HCT116 (cell line): ENCODE data around the gene PLEKHG1. TPM values are rescaled to one million over a fixed set of nuclear protein-coding genes. Genes with fewer than 3 reads are reported as not detected.

Source experiments
- ATAC-seq: fragments of 200-7000 bp; cut with Tn5 transposase; 2 replicates; pipeline ENCODE4 v1.9.1; 2020; ENCODE audit warnings: mild to moderate bottlenecking, moderate library complexity
- BruUV-seq: library from RNA; stranded (reverse); fragments of 400-500 nt; replicated peaks from 2 replicates; lab custom pipeline; 2021; lab: Mats Ljungman, UMichigan
- CTCF ChIA-PET: fragments of 300-600 bp; sonication (Branson Sonifier 250); formaldehyde crosslinking; loops from one replicate; lab custom pipeline; 2021; ENCODE audit warnings: antibody characterized with exemption; lab: Charles Lee
- POLR2A ChIA-PET: fragments of 300-600, 350-600 bp; sonication (Branson Sonifier 250); formaldehyde crosslinking; loops from one replicate; lab custom pipeline; 2021; ENCODE audit warnings: antibody characterized with exemption; lab: Charles Lee
- RAD21 ChIA-PET, 2 experiments: fragments of 300-600 bp; sonication (Branson Sonifier 250); formaldehyde crosslinking; loops; one replicate each; lab custom pipeline; 2023; ENCODE audit warnings: low total read pairs in 2 of 2; ENCODE audit not compliant: uncharacterized antibody in 2 of 2, unreplicated experiment in 2 of 2, low non-redundant PET in 1 of 2; lab: Charles Lee
- DNase-seq: peaks from one replicate; pipeline ENCODE4 v3.0.0-alpha.2; 2010; ENCODE audit warnings: low read depth, low spot score
- H2AFZ ChIP-seq: fragments of 200-600 bp; shearing (Covaris generic), sonication (generic); 2 replicates; pipeline ENCODE4 v1.6.1; 2017; ENCODE audit warnings: low read depth, mixed run types, mixed read lengths, antibody characterized with exemption, low read length; ENCODE audit not compliant: poor library complexity, severe bottlenecking
- H3K27ac ChIP-seq: 2 replicates; pipeline ENCODE4 v1.5.1; 2012; ENCODE audit warnings: low read depth, low read length
- H3K27me3 ChIP-seq: fragments of 200-600 bp; sonication (generic); 2 replicates; pipeline ENCODE4 v1.6.1; 2016; ENCODE audit warnings: mixed run types, low read length, mixed read lengths; ENCODE audit not compliant: insufficient read depth
- H3K36me3 ChIP-seq, 2 experiments: fragments of 200-500 bp in 1 of 2; fragments of 200-600 bp in 1 of 2; sonication (Bioruptor generic) in 1 of 2; sonication (generic) in 1 of 2; 2 replicates each; pipeline versions ENCODE4 v1.5.1 to v1.6.1; 2014 to 2016; ENCODE audit warnings: low read length in 2 of 2, inconsistent platforms in 1 of 2, mixed read lengths in 1 of 2, mixed run types in 1 of 2; ENCODE audit not compliant: insufficient read depth in 2 of 2, control insufficient read depth in 1 of 2
- H3K4me1 ChIP-seq, 2 experiments: fragments of 200-600 bp in 1 of 2; sonication (generic) in 1 of 2; 2 replicates each; pipeline versions ENCODE4 v1.5.1 to v1.6.1; 2012 to 2017; ENCODE audit warnings: low read length in 2 of 2, inconsistent platforms in 1 of 2, mild to moderate bottlenecking in 1 of 2, mixed read lengths in 1 of 2, mixed run types in 1 of 2, moderate library complexity in 1 of 2; ENCODE audit not compliant: insufficient read depth in 2 of 2, control insufficient read depth in 1 of 2
- H3K4me2 ChIP-seq: fragments of 200-600 bp; sonication (generic); 2 replicates; pipeline ENCODE4 v1.6.1; 2017; ENCODE audit warnings: mixed run types, low read length, mixed read lengths
- H3K4me3 ChIP-seq, 2 experiments: fragments of 200-600 bp in 1 of 2; sonication (generic) in 1 of 2; replicated peaks in 1 of 2; 2 replicates each; pipeline ENCODE4 v1.5.1; 2011 to 2016; ENCODE audit warnings: low read length in 2 of 2, control low read depth in 1 of 2, low read depth in 1 of 2, mild to moderate bottlenecking in 1 of 2, mixed read lengths in 1 of 2, mixed run types in 1 of 2
- H3K79me2 ChIP-seq: fragments of 200-600 bp; sonication (generic); 2 replicates; pipeline ENCODE4 v1.6.1; 2017; ENCODE audit warnings: mild to moderate bottlenecking, mixed run types, low read length, moderate library complexity, mixed read lengths; ENCODE audit not compliant: insufficient read depth
- H3K9ac ChIP-seq: fragments of 200-600 bp; sonication (generic); 2 replicates; pipeline ENCODE4 v1.6.1; 2016; ENCODE audit warnings: low read length, mixed read lengths
- H3K9me2 ChIP-seq: fragments of 200-600 bp; sonication (generic), shearing (Covaris generic); 2 replicates; pipeline ENCODE4 v1.6.1; 2017; ENCODE audit warnings: mixed run types, mild to moderate bottlenecking, moderate library complexity; ENCODE audit not compliant: insufficient read depth
- H3K9me3 ChIP-seq, 2 experiments: fragments of 200-500 bp in 1 of 2; fragments of 200-600 bp in 1 of 2; sonication (Bioruptor generic) in 1 of 2; sonication (generic) in 1 of 2; 2 replicates each; pipeline ENCODE4 v1.6.1; 2014 to 2017; ENCODE audit warnings: low read length in 2 of 2, mixed read lengths in 2 of 2, inconsistent platforms in 1 of 2, low read depth in 1 of 2, mild to moderate bottlenecking in 1 of 2, mixed run types in 1 of 2, moderate library complexity in 1 of 2; ENCODE audit not compliant: control insufficient read depth in 1 of 2, insufficient read depth in 1 of 2
- H4K20me1 ChIP-seq: fragments of 200-600 bp; sonication (generic), shearing (Covaris generic); 2 replicates; pipeline ENCODE4 v1.6.1; 2017; ENCODE audit warnings: mixed run types, mild to moderate bottlenecking, moderate library complexity; ENCODE audit not compliant: insufficient read depth
- ATF3 ChIP-seq: IDR thresholded peaks from 2 replicates; pipeline ENCODE4 v1.6.1; 2012
- CBX3 ChIP-seq: IDR thresholded peaks from 2 replicates; pipeline ENCODE4 v1.6.1; 2012; ENCODE audit warnings: low read depth
- CEBPB ChIP-seq: IDR thresholded peaks from 2 replicates; pipeline ENCODE4 v1.6.1; 2012; ENCODE audit warnings: low read depth
- CTCF ChIP-seq, 3 experiments: fragments of 200-600 bp in 1 of 3; sonication (generic) in 1 of 3; IDR thresholded peaks in 2 of 3; conservative IDR thresholded peaks in 1 of 3; 2 replicates each; pipeline ENCODE4 v1.5.1; 2012 to 2017; ENCODE audit warnings: low read depth in 2 of 3, low read length in 2 of 3, antibody characterized with exemption in 1 of 3, borderline replicate concordance in 1 of 3, control low read depth in 1 of 3, mild to moderate bottlenecking in 1 of 3, mixed read lengths in 1 of 3, mixed run types in 1 of 3, moderate library complexity in 1 of 3; ENCODE audit not compliant: insufficient read depth in 1 of 3
- EGR1 ChIP-seq: IDR thresholded peaks from 2 replicates; pipeline ENCODE4 v1.6.1; 2012; ENCODE audit warnings: low read depth
- ELF1 ChIP-seq: IDR thresholded peaks from 2 replicates; pipeline ENCODE4 v1.6.1; 2012; ENCODE audit warnings: low read depth, borderline replicate concordance
- EZH2phosphoT487 ChIP-seq: fragments of 200-600 bp; IDR thresholded peaks from 2 replicates; pipeline ENCODE4 v1.6.1; 2018; ENCODE audit warnings: antibody characterized with exemption, borderline replicate concordance
- FOSL1 ChIP-seq: IDR thresholded peaks from 2 replicates; pipeline ENCODE4 v1.6.1; 2012; ENCODE audit warnings: low read depth
- JUND ChIP-seq: IDR thresholded peaks from 2 replicates; pipeline ENCODE4 v1.6.1; 2012
- POLR2A ChIP-seq: IDR thresholded peaks from 2 replicates; pipeline ENCODE4 v1.7.0; 2011; ENCODE audit warnings: borderline replicate concordance; ENCODE audit not compliant: insufficient read depth, insufficient read length; ENCODE audit errors: extremely low read depth
- RAD21 ChIP-seq: IDR thresholded peaks from 2 replicates; pipeline ENCODE4 v1.6.1; 2012; ENCODE audit warnings: low read depth, mild to moderate bottlenecking
- REST ChIP-seq: IDR thresholded peaks from 2 replicates; pipeline ENCODE4 v1.6.1; 2012; ENCODE audit warnings: low read depth
- SIN3A ChIP-seq: IDR thresholded peaks from 2 replicates; pipeline ENCODE4 v1.6.1; 2012; ENCODE audit warnings: low read depth
- SRF ChIP-seq: IDR thresholded peaks from 2 replicates; pipeline ENCODE4 v1.6.1; 2012; ENCODE audit warnings: low read depth
- TCF7L2 ChIP-seq: IDR thresholded peaks from 2 replicates; pipeline ENCODE4 v1.7.0; 2011; ENCODE audit warnings: borderline replicate concordance, inconsistent platforms; ENCODE audit not compliant: insufficient read depth, insufficient read length; ENCODE audit errors: extremely low read depth
- ZNF274 ChIP-seq: fragments of 200-500 bp; sonication (Bioruptor generic); IDR thresholded peaks from 2 replicates; pipeline ENCODE4 v1.6.1; 2014; ENCODE audit warnings: mild to moderate bottlenecking, low read depth, low read length, inconsistent platforms
- intact Hi-C: fragments of 100-400 bp; cut with micrococcal nuclease; formaldehyde crosslinking; loops from 2 replicates; pipeline ENCODE4 v1.10.0; 2022
- total RNA-seq: library from RNA; stranded (reverse); gene quantifications from one replicate; pipeline ENCODE4 v1.2.1, GENCODE V29; 2021; ENCODE audit not compliant: unreplicated experiment

Gene PLEKHG1
- total RNA-seq, 1 experiment from 2014 or later = 10.4 TPM

DNA sequence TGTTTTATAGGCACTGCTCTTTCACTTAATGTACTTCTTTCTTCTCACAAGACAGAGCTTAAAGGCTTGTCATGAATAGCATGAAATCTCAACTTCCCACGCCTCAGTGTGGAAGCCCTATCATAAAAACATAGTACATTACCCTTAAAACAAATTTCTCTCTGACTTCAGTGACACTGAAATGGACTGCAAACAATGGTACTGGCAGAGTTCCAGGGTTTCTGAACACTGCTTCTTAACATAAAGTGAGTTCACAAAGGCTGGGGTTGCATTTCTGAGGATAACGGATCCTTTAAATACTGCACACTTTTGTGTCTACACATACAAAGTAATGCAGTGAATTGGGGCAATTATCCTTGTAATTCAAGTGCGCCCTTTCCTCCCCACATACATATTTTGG lies 32.3 kb upstream of the PLEKHG1 start:
- H3K4me1 ChIP-seq = no peaks in the 10 kb centered on the region
- RAD21 ChIA-PET = no interaction called here
- H3K79me2 ChIP-seq = no peaks in the 10 kb centered on the region
- H3K27me3 ChIP-seq = peaks cover 5% of the 10 kb centered on the region; the same call in 1 of the 2 replicates
- no peaks in the 10 kb centered on the region for H4K20me1 ChIP-seq
- no peaks in the 10 kb centered on the region for H3K36me3 ChIP-seq
- no peak overlapping the region for H2AFZ ChIP-seq
- ATAC-seq (no peak), DNase-seq (no peak)
- H3K9ac ChIP-seq = no peak overlapping the region
- CTCF ChIA-PET = no interaction called here
- H3K27ac ChIP-seq = no peak overlapping the region
- TF ChIP-seq ZNF274 (no peak), TCF7L2 (no peak), CBX3 (no peak)
- H3K9me3 ChIP-seq = no peaks in the 10 kb centered on the region
- POLR2A ChIA-PET = no interaction called here
- no TSS peak for BruUV-seq
- no peak overlapping the region for H3K4me3 ChIP-seq
- H3K4me2 ChIP-seq = no peak overlapping the region
- no peaks in the 10 kb centered on the region for H3K9me2 ChIP-seq
- intact Hi-C loops = no loop called here

DNA sequence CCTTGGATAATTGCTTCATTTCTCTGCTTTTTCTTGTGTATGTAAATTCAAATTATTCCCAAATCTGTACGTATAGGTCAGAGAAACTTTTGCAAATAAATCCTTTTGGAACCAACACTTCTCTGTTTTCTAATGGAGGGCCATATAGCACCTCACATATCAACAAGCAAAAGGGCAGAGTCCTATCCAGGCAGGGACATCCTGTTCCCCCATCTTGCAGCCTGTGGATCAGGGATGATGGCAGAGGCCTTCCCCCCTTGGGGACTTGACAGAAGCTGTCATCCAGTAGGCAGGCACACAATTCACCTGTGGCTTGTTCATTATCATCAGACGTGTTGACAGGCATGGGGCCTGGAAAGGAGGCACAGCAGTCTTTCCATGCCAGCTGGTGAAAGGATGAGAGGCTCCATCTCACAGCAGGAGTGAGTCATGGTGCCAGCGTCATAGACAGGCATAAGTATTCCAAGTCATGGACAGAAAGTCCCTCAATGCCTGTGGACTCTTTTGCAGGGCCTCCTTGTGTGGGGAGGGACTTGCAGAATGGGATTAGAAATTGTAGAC lies 31.8 kb upstream of the PLEKHG1 start:
- intact Hi-C loops = no loop called here
- H3K9ac ChIP-seq = no peak overlapping the region
- H3K27me3 ChIP-seq = peaks cover 5% of the 10 kb centered on the region; the same call in 1 of the 2 replicates
- RAD21 ChIA-PET = no interaction called here
- ATAC-seq (no peak; the same call in 1 of the 2 replicates), DNase-seq (no peak)
- no peak overlapping the region for H3K4me3 ChIP-seq
- no peaks in the 10 kb centered on the region for H4K20me1 ChIP-seq
- H3K4me2 ChIP-seq = no peak overlapping the region
- H3K27ac ChIP-seq = no peak overlapping the region
- H2AFZ ChIP-seq = no peak overlapping the region
- H3K9me3 ChIP-seq = no peaks in the 10 kb centered on the region
- POLR2A ChIA-PET = no interaction called here
- no peaks in the 10 kb centered on the region for H3K4me1 ChIP-seq
- H3K9me2 ChIP-seq = no peaks in the 10 kb centered on the region
- H3K36me3 ChIP-seq = no peaks in the 10 kb centered on the region
- no TSS peak for BruUV-seq
- CTCF ChIA-PET = no interaction called here
- no peaks in the 10 kb centered on the region for H3K79me2 ChIP-seq
- TF ChIP-seq JUND (no peak), ATF3 (no peak), EZH2phosphoT487 (no peak), ELF1 (no peak), SIN3A (no peak), CBX3 (no peak), FOSL1 (no peak), CEBPB (no peak), RAD21 (no peak), REST (no peak), POLR2A (no peak), EGR1 (no peak), SRF (no peak), ZNF274 (no peak), CTCF (IDR thresholded peaks at IDR 0.05 in 2 of 3, conservative IDR thresholded peaks at IDR 0.05 in 1 of 3; ENCODE audit: borderline replicate concordance in 1 of 3, insufficient read depth in 1 of 3, low read depth in 2 of 3, low read length in 2 of 3) (no peak)
